Hematopoietic multipotent progenitor cell treated with erythropoietin and hydrocortisone succinate and interleukin-3 and kit ligand, for 15 days (in vitro differentiated cells): ENCODE data around the gene OR4A16.

ENCODE experiments used
- DNase-seq: peaks from one replicate; pipeline ENCODE4 v3.0.0-alpha.2; 2015; ENCODE audit warnings: low spot score

Gene OR4A16

GRCh38 chr11:55342901-55343300, at the start of gene OR4A16:
OR4A16 (plus strand) TSS chr11:55343201; CDS start chr11:55343201, 0 bp downstream.
- no peak for DNase-seq

GRCh38 chr11:55324500-55324899, 18.5 kb upstream of the OR4A16 start:
- DNase-seq, result no peak

GRCh38 chr11:55345306-55345705, 2.3 kb downstream of the OR4A16 start:
- DNase-seq, result no peak

- DNase-seq, result no peak
Measured at GRCh38 chr11:55349032-55349431, 6.0 kb downstream of the OR4A16 start.

- no peak for DNase-seq
Measured at GRCh38 chr11:55357560-55358184, 14.7 kb downstream of the OR4A16 start.

- no peak for DNase-seq
Measured at GRCh38 chr11:55367674-55368073, 24.7 kb downstream of the OR4A16 start, which contains the start of gene OR4A15. OR4A15 (plus strand) TSS chr11:55367974; CDS start chr11:55367974, 0 bp downstream.
